Body of pancreas (tissue), 4 donors: ENCODE results near the gene E4F1. TPM values are rescaled to one million over a fixed set of nuclear protein-coding genes. Genes with fewer than 3 reads are reported as not detected.
A peak's percentile ranks its signal among the peaks of the same experiment; 100 is the strongest.

ENCODE experiments used
- ATAC-seq: fragments of 150-250 bp; one replicate; pipeline ENCODE4 v1.9.1; 2016
- DNase-seq, 4 donors: peaks; one replicate each; pipeline ENCODE4 v3.0.0-alpha.2; 2019
- H3K27ac ChIP-seq, 4 donors: fragments of 200-600 bp; sonication (generic); 1 replicate in 3 of 4; 2 replicates in 1 of 4; pipeline versions ENCODE4 v1.5.1 to v1.6.1; 2016 to 2019; ENCODE audit warnings: mild to moderate bottlenecking in 1 of 4, mixed read lengths in 1 of 4, moderate library complexity in 1 of 4
- H3K27me3 ChIP-seq, 2 donors: fragments of 200-600 bp; sonication (generic); one replicate each; pipeline ENCODE4 v1.6.0; 2016; ENCODE audit warnings: mild to moderate bottlenecking in 1 of 2
- H3K36me3 ChIP-seq, 2 donors: fragments of 200-600 bp; sonication (generic); replicated peaks in 1 of 2; 2 replicates each; pipeline ENCODE4 v1.5.1; 2016; ENCODE audit warnings: low read depth in 2 of 2; ENCODE audit not compliant: insufficient read depth in 1 of 2
- H3K4me1 ChIP-seq: fragments of 200-600 bp; sonication (generic); one replicate; pipeline ENCODE4 v1.6.0; 2016
- H3K4me3 ChIP-seq, 2 donors: fragments of 200-600 bp; sonication (generic); 1 replicate in 1 of 2; 2 replicates in 1 of 2; pipeline ENCODE4 v1.5.1; 2016 to 2019
- H3K9me3 ChIP-seq, 3 donors: fragments of 200-600 bp; sonication (generic); 1 replicate in 2 of 3; 2 replicates in 1 of 3; pipeline ENCODE4 v1.5.1; 2016
- POLR2A ChIP-seq, 3 donors: fragments of 450-650 bp; IDR thresholded peaks; one replicate each; pipeline ENCODE4 v1.6.1; 2016; ENCODE audit warnings: antibody characterized with exemption in 3 of 3, mild to moderate bottlenecking in 2 of 3
- WGBS, 2 donors: methylation state at CpG; one replicate each; pipeline ENCODE4 v1.1.5; 2017; 5-methylcytosine and 5-hydroxymethylcytosine counted together
- intact Hi-C: fragments of 100-400 bp; cut with DNase I; formaldehyde crosslinking; loops from one replicate; pipeline ENCODE4 v1.15.1; 2023
- total RNA-seq, 2 donors: library from RNA; depleted of rRNA; stranded (reverse); fragments of >200 nt; gene quantifications; one replicate each; pipeline ENCODE4 v1.1.0, GENCODE V29; 2016
- TF ChIP-seq, protein P1 (sequence below), 7 experiments: fragments of 450-650 bp in 4 of 7; fragments of 200-600 bp in 3 of 7; sonication (generic) in 3 of 7; IDR thresholded peaks; one replicate each; pipeline ENCODE4 v1.5.1; 2016 to 2019; ENCODE audit warnings: antibody characterized with exemption in 7 of 7

Gene E4F1
- total RNA-seq, 2 donors from 2014 or later = 22.3 to 48.1 TPM

DNA sequence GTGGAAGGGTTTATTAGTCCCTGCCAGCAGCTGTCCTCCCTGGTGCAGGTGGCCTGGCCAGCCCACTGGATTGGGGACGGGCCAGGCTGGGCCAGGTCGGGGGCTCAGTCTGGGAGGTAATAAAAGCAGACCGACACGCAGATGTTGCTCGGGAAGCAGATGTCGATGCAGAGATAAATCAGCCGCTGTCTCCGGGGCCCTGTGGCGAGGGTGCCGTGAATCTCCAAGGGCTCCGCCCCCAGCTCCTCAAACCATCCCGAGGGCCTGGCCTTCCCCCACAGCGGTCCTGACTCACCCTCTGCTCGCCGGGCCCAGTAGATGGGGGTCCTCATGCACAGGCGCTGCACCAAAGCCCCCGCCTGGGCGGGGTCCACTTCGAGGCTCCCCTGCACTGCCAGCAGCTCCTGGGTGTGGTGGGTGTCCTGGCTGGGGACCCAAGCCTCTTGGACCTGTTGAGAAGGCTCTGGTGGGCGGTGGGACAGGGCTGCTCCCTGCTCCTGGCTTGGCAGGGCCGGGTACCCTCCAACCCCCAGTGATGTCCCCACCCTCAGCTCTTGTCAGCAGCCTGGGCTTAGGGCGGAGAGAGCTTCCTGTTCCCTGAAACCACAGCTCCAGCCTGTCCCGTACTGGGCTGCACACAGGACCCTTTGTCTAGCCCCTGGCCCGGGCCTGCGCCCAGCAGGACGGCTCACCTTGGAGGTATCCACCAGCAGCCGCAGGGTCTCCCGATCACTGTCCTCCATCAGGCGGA is 14.0 kb upstream of the E4F1 start:
- peaks cover 43% of the 10 kb centered on the region for H3K4me1 ChIP-seq
- no peaks in the 10 kb centered on the region for H3K9me3 ChIP-seq
- TF ChIP-seq, protein P1, sequence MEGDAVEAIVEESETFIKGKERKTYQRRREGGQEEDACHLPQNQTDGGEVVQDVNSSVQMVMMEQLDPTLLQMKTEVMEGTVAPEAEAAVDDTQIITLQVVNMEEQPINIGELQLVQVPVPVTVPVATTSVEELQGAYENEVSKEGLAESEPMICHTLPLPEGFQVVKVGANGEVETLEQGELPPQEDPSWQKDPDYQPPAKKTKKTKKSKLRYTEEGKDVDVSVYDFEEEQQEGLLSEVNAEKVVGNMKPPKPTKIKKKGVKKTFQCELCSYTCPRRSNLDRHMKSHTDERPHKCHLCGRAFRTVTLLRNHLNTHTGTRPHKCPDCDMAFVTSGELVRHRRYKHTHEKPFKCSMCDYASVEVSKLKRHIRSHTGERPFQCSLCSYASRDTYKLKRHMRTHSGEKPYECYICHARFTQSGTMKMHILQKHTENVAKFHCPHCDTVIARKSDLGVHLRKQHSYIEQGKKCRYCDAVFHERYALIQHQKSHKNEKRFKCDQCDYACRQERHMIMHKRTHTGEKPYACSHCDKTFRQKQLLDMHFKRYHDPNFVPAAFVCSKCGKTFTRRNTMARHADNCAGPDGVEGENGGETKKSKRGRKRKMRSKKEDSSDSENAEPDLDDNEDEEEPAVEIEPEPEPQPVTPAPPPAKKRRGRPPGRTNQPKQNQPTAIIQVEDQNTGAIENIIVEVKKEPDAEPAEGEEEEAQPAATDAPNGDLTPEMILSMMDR (IDR thresholded peaks at IDR 0.05) = no peak
- TF ChIP-seq POLR2A (IDR thresholded peaks at IDR 0.05) = no peak
- H3K4me3 ChIP-seq = no peak overlapping the region
- ATAC-seq (no peak), DNase-seq (no peak)
- 85% methylated on average over 20 of the region's 29 CpGs; no CpG with 5 or more reads in 1 of the 2 donors for WGBS, 2 donors
- no peaks in the 10 kb centered on the region for H3K27me3 ChIP-seq
- H3K27ac ChIP-seq = no peak overlapping the region
- intact Hi-C loops = no loop called here
- H3K36me3 ChIP-seq = peaks cover 0 to 18% of the 10 kb centered on the region in 2 donors

- no peak for ATAC-seq
- TF ChIP-seq, protein P1 (IDR thresholded peaks at IDR 0.05) = no peak
- no peak for TF ChIP-seq POLR2A (IDR thresholded peaks at IDR 0.05)
- no peaks in the 10 kb centered on the region for H3K9me3 ChIP-seq
- H3K36me3 ChIP-seq = peaks cover 0 to 18% of the 10 kb centered on the region in 2 donors
- intact Hi-C loops = no loop called here
- peaks cover 38% of the 10 kb centered on the region for H3K4me1 ChIP-seq
- no peak overlapping the region for H3K27ac ChIP-seq
- no peak for DNase-seq
- 95% methylated on average over 14 of the region's 17 CpGs; no CpG with 5 or more reads in 1 of the 2 donors for WGBS, 2 donors
- no peaks in the 10 kb centered on the region for H3K27me3 ChIP-seq
- H3K4me3 ChIP-seq = no peak overlapping the region
These were observed 13.4 kb upstream of the E4F1 start for GRCh38 chr16:2210009-2210332.

DNA sequence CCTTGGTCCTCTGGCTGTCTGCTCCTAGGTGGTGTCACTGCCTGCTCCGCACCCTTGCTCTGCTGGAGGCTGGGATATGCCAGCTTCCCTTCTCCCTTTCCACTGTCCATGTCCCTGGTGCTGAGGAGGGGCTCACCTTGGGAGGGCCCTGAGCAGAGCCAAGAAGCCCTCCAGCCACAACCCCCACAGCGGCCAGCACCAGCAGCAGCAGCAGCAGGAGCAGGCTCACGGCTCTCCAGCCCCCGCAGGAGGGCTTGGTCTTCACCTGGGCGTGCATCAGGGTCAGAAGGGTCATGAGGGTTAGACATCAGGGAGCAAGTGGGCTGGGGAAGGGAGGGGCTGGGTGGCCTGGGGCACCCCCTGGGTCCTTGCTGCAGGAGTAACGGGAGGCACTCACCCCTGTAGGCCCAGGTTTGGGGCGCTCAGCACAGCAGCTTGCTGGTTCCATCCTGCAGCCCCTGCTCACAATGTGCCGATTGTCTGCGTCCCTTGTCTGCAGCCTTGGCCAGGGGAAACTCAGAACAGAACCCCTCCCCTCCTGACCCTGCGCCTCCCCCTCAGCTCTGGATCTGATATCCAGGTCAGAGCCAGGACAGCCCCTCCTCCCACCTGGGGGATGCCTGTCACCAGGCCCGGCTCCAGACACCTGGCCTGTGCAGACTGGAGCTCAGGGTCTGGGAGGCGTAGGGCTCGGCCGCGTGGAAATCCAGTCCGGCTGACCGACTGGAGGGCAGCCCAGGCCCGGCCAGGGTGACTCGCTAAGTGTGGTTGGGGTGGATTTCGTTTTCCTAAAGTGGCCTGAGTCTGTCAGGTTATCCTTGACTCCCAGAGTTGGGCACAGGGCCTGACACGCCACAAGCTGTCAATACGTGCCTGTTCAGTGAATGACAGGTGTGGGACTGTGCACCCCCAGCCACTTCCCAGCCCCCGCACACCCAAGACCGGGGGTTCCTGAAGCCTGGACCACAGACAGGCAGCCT is 12.7 kb upstream of the E4F1 start, which contains the start of gene BRICD5:
Gene BRICD5 (minus strand): TSS at position 478 of the 980 bp plus-strand sequence. CDS start 30 bp downstream, at position 448.
- no peaks in the 10 kb centered on the region for H3K9me3 ChIP-seq
- H3K36me3 ChIP-seq = peaks cover 0 to 18% of the 10 kb centered on the region in 2 donors
- DNase-seq (no peak), ATAC-seq (no peak)
- H3K4me1 ChIP-seq = peaks cover 38% of the 10 kb centered on the region
- H3K27me3 ChIP-seq = no peaks in the 10 kb centered on the region
- intact Hi-C loops = no loop called here
- TF ChIP-seq POLR2A (IDR thresholded peaks at IDR 0.05) = no peak
- TF ChIP-seq, protein P1 (IDR thresholded peaks at IDR 0.05) = no peak
- peak within 1 kb of the TSS in 1 of 4 donors; percentile 63 for H3K27ac ChIP-seq
- H3K4me3 ChIP-seq = no peak within 1 kb of the TSS
- WGBS, 2 donors = 67 to 74% methylated on average over 15 to 24 of the region's 24 CpGs

GRCh38 chr16:2211923-2212347 is 11.5 kb upstream of the E4F1 start:
- Histone ChIP-seq H3K4me1 (peaks cover 26% of the 10 kb centered on the region), H3K27ac (peak overlapping the region; percentile 25 to 70 (median 52)), H3K4me3 (no peak overlapping the region), H3K36me3 (peaks cover 0 to 16% of the 10 kb centered on the region in 2 donors), H3K9me3 (no peaks in the 10 kb centered on the region), H3K27me3 (no peaks in the 10 kb centered on the region)
- TF ChIP-seq POLR2A (IDR thresholded peaks at IDR 0.05) = no peak
- TF ChIP-seq, protein P1 (IDR thresholded peaks at IDR 0.05) = no peak
- intact Hi-C loops = no loop called here
- WGBS, 2 donors = 64 to 79% methylated on average over 3 to 11 of the region's 11 CpGs
- DNase-seq (no peak), ATAC-seq (no peak)
